ENCODE measurements around the gene HS6ST3. TPM values are rescaled to one million over a fixed set of nuclear protein-coding genes. Genes with fewer than 3 reads are reported as not detected.
A peak's percentile ranks its signal among the peaks of the same experiment; 100 is the strongest.

The HS6ST3 gene
- total and polyA plus RNA-seq, 2 donors from 2014 or later: 0.47 to 1.2 TPM

GRCh38 chr13:96546463-96546862 lies 456.6 kb downstream of the HS6ST3 start:
- Histone ChIP-seq H3K9ac (ENCODE audit: low read length in 3 of 3) (no peak overlapping the region), H3K36me3 (ENCODE audit: control insufficient read depth in 2 of 3, insufficient read depth in 3 of 3, low read length in 3 of 3) (no peaks in the 10 kb centered on the region), H3K27me3 (ENCODE audit: control insufficient read depth, insufficient read depth, low read length) (no peaks in the 10 kb centered on the region), H3K27ac (ENCODE audit: low read depth in 2 of 2, low read length in 2 of 2) (no peak overlapping the region), H3K4me3 (ENCODE audit: low read length in 3 of 3) (no peak overlapping the region), H3K4me1 (ENCODE audit: control insufficient read depth in 2 of 3, insufficient read depth in 2 of 3, low read depth in 1 of 3, low read length in 3 of 3) (no peaks in the 10 kb centered on the region), H3K9me3 (ENCODE audit: control insufficient read depth in 2 of 3, insufficient read depth in 1 of 3, low read length in 3 of 3) (no peaks in the 10 kb centered on the region)
- no peak for FAIRE-seq
- intact Hi-C loops (cut with DNase I): no loop called here
- TF ChIP-seq CTCF (IDR thresholded peaks at IDR 0.05; ENCODE audit: borderline replicate concordance, extremely low read depth, insufficient read depth): no peak
- DNase-seq: no peak

- intact Hi-C loops (cut with DNase I): no loop called here
- no peaks in the 10 kb centered on the region for H3K27me3 ChIP-seq (ENCODE audit: control insufficient read depth, insufficient read depth, low read length)
- no peak overlapping the region for H3K27ac ChIP-seq (ENCODE audit: low read depth in 2 of 2, low read length in 2 of 2)
- H3K9ac ChIP-seq (ENCODE audit: low read length in 3 of 3): no peak overlapping the region
- H3K4me1 ChIP-seq (ENCODE audit: control insufficient read depth in 2 of 3, insufficient read depth in 2 of 3, low read depth in 1 of 3, low read length in 3 of 3): no peaks in the 10 kb centered on the region
- H3K36me3 ChIP-seq (ENCODE audit: control insufficient read depth in 2 of 3, insufficient read depth in 3 of 3, low read length in 3 of 3): no peaks in the 10 kb centered on the region
- no peak for FAIRE-seq
- H3K9me3 ChIP-seq (ENCODE audit: control insufficient read depth in 2 of 3, insufficient read depth in 1 of 3, low read length in 3 of 3): no peaks in the 10 kb centered on the region
- no peak overlapping the region for H3K4me3 ChIP-seq (ENCODE audit: low read length in 3 of 3)
- peak in 3 of 5 donors; percentile 54 to 85 (median 72) for DNase-seq
- TF ChIP-seq CTCF (IDR thresholded peaks at IDR 0.05; ENCODE audit: borderline replicate concordance, extremely low read depth, insufficient read depth): no peak
Observed at GRCh38 chr13:96551546-96551945, 461.6 kb downstream of the HS6ST3 start.

GRCh38 chr13:96552559-96552958 lies 462.7 kb downstream of the HS6ST3 start:
- H3K9ac ChIP-seq (ENCODE audit: low read length in 3 of 3): no peak overlapping the region
- H3K4me1 ChIP-seq (ENCODE audit: control insufficient read depth in 2 of 3, insufficient read depth in 2 of 3, low read depth in 1 of 3, low read length in 3 of 3): no peaks in the 10 kb centered on the region
- FAIRE-seq: no peak
- H3K9me3 ChIP-seq (ENCODE audit: control insufficient read depth in 2 of 3, insufficient read depth in 1 of 3, low read length in 3 of 3): no peaks in the 10 kb centered on the region
- intact Hi-C loops (cut with DNase I): no loop called here
- DNase-seq: no peak
- no peaks in the 10 kb centered on the region for H3K36me3 ChIP-seq (ENCODE audit: control insufficient read depth in 2 of 3, insufficient read depth in 3 of 3, low read length in 3 of 3)
- no peak overlapping the region for H3K4me3 ChIP-seq (ENCODE audit: low read length in 3 of 3)
- H3K27me3 ChIP-seq (ENCODE audit: control insufficient read depth, insufficient read depth, low read length): no peaks in the 10 kb centered on the region
- no peak for TF ChIP-seq CTCF (IDR thresholded peaks at IDR 0.05; ENCODE audit: borderline replicate concordance, extremely low read depth, insufficient read depth)
- H3K27ac ChIP-seq (ENCODE audit: low read depth in 2 of 2, low read length in 2 of 2): no peak overlapping the region

- intact Hi-C loops (cut with DNase I): no loop called here
- Histone ChIP-seq H3K9me3 (ENCODE audit: control insufficient read depth in 2 of 3, insufficient read depth in 1 of 3, low read length in 3 of 3) (no peaks in the 10 kb centered on the region), H3K4me3 (ENCODE audit: low read length in 3 of 3) (no peak overlapping the region), H3K9ac (ENCODE audit: low read length in 3 of 3) (no peak overlapping the region), H3K4me1 (ENCODE audit: control insufficient read depth in 2 of 3, insufficient read depth in 2 of 3, low read depth in 1 of 3, low read length in 3 of 3) (no peaks in the 10 kb centered on the region), H3K27me3 (ENCODE audit: control insufficient read depth, insufficient read depth, low read length) (no peaks in the 10 kb centered on the region), H3K27ac (ENCODE audit: low read depth in 2 of 2, low read length in 2 of 2) (no peak overlapping the region), H3K36me3 (ENCODE audit: control insufficient read depth in 2 of 3, insufficient read depth in 3 of 3, low read length in 3 of 3) (no peaks in the 10 kb centered on the region)
- TF ChIP-seq CTCF (IDR thresholded peaks at IDR 0.05; ENCODE audit: borderline replicate concordance, extremely low read depth, insufficient read depth): no peak
- FAIRE-seq: no peak
- DNase-seq: no peak
Observed at GRCh38 chr13:96553796-96554195, 463.9 kb downstream of the HS6ST3 start.
